ENCODE results near the gene FNDC3A. TPM values are rescaled to one million over a fixed set of nuclear protein-coding genes. Genes with fewer than 3 reads are reported as not detected.

The FNDC3A gene
- total RNA-seq, 5 donors from 2014 or later (not counting 1 experiment from before 2014, with no cell fraction given) = 29.7 to 44.4 (median 32.0) TPM

DNA sequence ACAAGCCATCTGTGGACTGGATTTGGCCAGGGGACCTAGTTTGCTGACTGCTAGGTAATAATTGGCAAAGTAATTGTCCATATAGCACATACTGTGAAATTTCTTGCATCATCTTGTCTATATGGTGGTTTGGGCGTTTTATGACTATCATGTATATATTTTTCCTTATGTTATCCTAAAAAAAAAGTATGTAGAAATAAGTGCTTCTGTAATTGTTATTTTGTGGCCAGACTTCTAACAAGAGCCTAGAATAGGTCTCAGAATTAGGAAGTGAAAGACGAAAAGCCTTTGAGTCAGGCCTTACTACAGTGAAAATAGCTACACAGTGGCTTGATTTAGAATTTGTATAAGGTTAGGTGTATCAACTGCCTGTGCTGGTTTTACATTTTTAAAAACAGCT lies 4.2 kb downstream of the FNDC3A start:
- ATAC-seq (replicated peaks in 1 of 4) = no peak
- ChIA-PET CTCF (interaction anchor here in 1 of 2 donors (0.5 to 0.6 kb wide), 2 partner anchors 9 to 12 kb away, joined by 3 read pairs; no protein-coding TSS in a partner anchor), POLR2A (interaction anchor here in 1 of 2 donors (0.7 kb wide), 1 partner anchor 820 kb away, joined by 4 read pairs; no protein-coding TSS in a partner anchor)
- Mint-ChIP-seq H3K9me3 (no peaks in the 10 kb centered on the region), H3K4me3 (no peak overlapping the region), H3K27me3 (no peaks in the 10 kb centered on the region), H3K27ac (no peak overlapping the region), H3K4me1 (peaks cover 53 to 59% (median 56%) of the 10 kb centered on the region in 3 donors), H3K36me3 (no peaks in the 10 kb centered on the region)
- peaks cover 6 to 20% of the 10 kb centered on the region in 2 experiments for H3K4me1 ChIP-seq (ENCODE audit: control insufficient read depth in 1 of 2, extremely low read depth in 1 of 2, insufficient read depth in 2 of 2, low read length in 2 of 2)
- H3K9me3 ChIP-seq = no peaks in the 10 kb centered on the region
- no peaks in the 10 kb centered on the region for H3K36me3 ChIP-seq (ENCODE audit: control insufficient read depth in 2 of 2, extremely low read depth in 1 of 2, insufficient read depth in 1 of 2, low read length in 1 of 2)
- 50% methylated on average over 1 of the region's 2 CpGs for WGBS (ENCODE audit: insufficient coverage)
- no peak overlapping the region for H3K27ac ChIP-seq (ENCODE audit: low read length)
- no peaks in the 10 kb centered on the region for H3K27me3 ChIP-seq (replicated peaks in 1 of 2; ENCODE audit: control insufficient read depth in 2 of 2, extremely low read depth in 1 of 2, insufficient read depth in 2 of 2, low read length in 1 of 2)
- DNase-seq = no peak
- H3K4me3 ChIP-seq (ENCODE audit: control insufficient read depth in 1 of 2, extremely low read depth in 1 of 2, low read length in 1 of 2) = no peak overlapping the region

DNA sequence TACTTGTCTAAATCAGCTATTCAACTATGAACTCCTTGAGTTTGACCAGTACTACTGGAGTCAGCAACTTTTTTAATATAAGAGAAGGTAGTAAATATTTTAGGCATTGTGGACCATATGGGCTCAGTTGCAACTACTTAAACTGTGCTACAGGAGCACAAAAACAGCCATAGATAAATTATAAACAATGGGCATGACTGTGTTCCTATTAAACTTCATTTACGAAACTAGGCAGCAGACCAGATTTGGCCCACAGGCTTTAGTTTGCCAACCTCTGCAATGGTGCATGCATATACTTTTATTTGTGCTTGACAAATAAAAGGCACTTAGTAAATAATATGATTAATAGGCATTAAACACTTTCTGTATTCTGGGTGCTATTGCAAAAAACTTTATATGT lies 7.6 kb downstream of the FNDC3A start:
- H3K27me3 ChIP-seq (replicated peaks in 1 of 2; ENCODE audit: control insufficient read depth in 2 of 2, extremely low read depth in 1 of 2, insufficient read depth in 2 of 2, low read length in 1 of 2) = no peaks in the 10 kb centered on the region
- H3K27ac Mint-ChIP-seq = no peak overlapping the region
- ChIA-PET CTCF (no interaction called here), POLR2A (interaction anchor here in 1 of 2 donors (0.5 kb wide), 2 partner anchors 14 to 988 kb away, joined by 3 to 7 read pairs; no protein-coding TSS in a partner anchor)
- H3K4me1 ChIP-seq (ENCODE audit: control insufficient read depth in 1 of 2, extremely low read depth in 1 of 2, insufficient read depth in 2 of 2, low read length in 2 of 2) = peaks cover 0 to 10% of the 10 kb centered on the region in 2 experiments
- peaks cover 50 to 55% (median 51%) of the 10 kb centered on the region in 3 donors for H3K4me1 Mint-ChIP-seq
- no peaks in the 10 kb centered on the region for H3K27me3 Mint-ChIP-seq
- no CpG with 5 or more reads among the region's 1 CpG for WGBS (ENCODE audit: insufficient coverage)
- H3K4me3 Mint-ChIP-seq = no peak overlapping the region
- no peak overlapping the region for H3K27ac ChIP-seq (ENCODE audit: low read length)
- no peaks in the 10 kb centered on the region for H3K9me3 ChIP-seq
- H3K36me3 Mint-ChIP-seq = peaks cover 13% of the 10 kb centered on the region
- no peaks in the 10 kb centered on the region for H3K36me3 ChIP-seq (ENCODE audit: control insufficient read depth in 2 of 2, extremely low read depth in 1 of 2, insufficient read depth in 1 of 2, low read length in 1 of 2)
- no peak overlapping the region for H3K4me3 ChIP-seq (ENCODE audit: control insufficient read depth in 1 of 2, extremely low read depth in 1 of 2, low read length in 1 of 2)
- ATAC-seq (replicated peaks in 1 of 4) = no peak
- no peak for DNase-seq
- no peaks in the 10 kb centered on the region for H3K9me3 Mint-ChIP-seq

DNA sequence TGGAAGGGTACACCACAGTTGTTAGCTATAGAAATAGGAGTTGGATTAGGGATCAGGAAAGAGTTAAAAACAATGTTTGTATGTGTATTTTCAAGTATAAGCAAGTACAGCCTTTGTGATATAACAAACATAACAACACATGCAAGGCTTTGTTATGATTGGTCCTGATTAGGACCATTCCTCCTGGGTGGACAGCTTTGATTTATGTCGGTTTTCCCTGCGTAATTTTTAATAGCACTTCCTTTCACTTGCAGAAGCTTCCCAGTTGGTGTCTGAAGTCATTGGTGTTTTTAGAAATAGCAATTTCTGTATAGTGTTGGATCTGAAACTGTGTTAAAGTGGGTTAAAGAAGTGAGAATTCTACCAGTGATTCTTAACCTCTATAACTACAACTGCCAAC lies 10.0 kb downstream of the FNDC3A start:
- H3K36me3 ChIP-seq (ENCODE audit: control insufficient read depth in 2 of 2, extremely low read depth in 1 of 2, insufficient read depth in 1 of 2, low read length in 1 of 2) = no peaks in the 10 kb centered on the region
- peaks cover 0 to 3% of the 10 kb centered on the region in 2 experiments for H3K4me1 ChIP-seq (ENCODE audit: control insufficient read depth in 1 of 2, extremely low read depth in 1 of 2, insufficient read depth in 2 of 2, low read length in 2 of 2)
- Mint-ChIP-seq H3K27me3 (no peaks in the 10 kb centered on the region), H3K4me1 (peaks cover 29 to 34% (median 32%) of the 10 kb centered on the region in 3 donors), H3K36me3 (peaks cover 20% of the 10 kb centered on the region), H3K4me3 (no peak overlapping the region), H3K27ac (no peak overlapping the region), H3K9me3 (peaks cover 0 to 2% (median 1%) of the 10 kb centered on the region in 3 donors)
- no peaks in the 10 kb centered on the region for H3K9me3 ChIP-seq
- no peak for DNase-seq
- H3K27me3 ChIP-seq (replicated peaks in 1 of 2; ENCODE audit: control insufficient read depth in 2 of 2, extremely low read depth in 1 of 2, insufficient read depth in 2 of 2, low read length in 1 of 2) = no peaks in the 10 kb centered on the region
- H3K4me3 ChIP-seq (ENCODE audit: control insufficient read depth in 1 of 2, extremely low read depth in 1 of 2, low read length in 1 of 2) = no peak overlapping the region
- WGBS (ENCODE audit: insufficient coverage) = 80% methylated on average over 1 of the region's 2 CpGs
- no peak for ATAC-seq (replicated peaks in 1 of 4)
- ChIA-PET POLR2A (no interaction called here), CTCF (no interaction called here)
- no peak overlapping the region for H3K27ac ChIP-seq (ENCODE audit: low read length)

DNA sequence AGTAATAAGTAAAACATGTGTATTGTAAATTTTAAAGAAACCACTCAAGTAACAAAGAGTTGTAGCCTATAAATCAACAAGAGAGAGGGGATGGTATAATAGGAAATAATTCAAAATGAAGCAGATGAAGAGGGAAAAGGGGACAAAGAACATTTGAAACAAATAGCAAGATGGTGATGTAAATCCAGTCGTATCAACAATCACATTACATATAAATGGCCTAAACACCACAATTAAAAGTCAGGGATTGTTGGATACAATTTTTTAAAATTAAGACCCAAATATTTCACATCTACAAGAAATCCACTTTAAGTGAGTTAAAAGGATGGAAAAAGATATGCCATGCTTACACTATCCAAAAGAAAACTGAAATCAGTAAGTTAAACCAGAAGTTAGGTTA lies 15.2 kb downstream of the FNDC3A start:
- Mint-ChIP-seq H3K4me1 (peaks cover 17 to 39% (median 32%) of the 10 kb centered on the region in 3 donors), H3K36me3 (peaks cover 30% of the 10 kb centered on the region), H3K27ac (no peak overlapping the region)

DNA sequence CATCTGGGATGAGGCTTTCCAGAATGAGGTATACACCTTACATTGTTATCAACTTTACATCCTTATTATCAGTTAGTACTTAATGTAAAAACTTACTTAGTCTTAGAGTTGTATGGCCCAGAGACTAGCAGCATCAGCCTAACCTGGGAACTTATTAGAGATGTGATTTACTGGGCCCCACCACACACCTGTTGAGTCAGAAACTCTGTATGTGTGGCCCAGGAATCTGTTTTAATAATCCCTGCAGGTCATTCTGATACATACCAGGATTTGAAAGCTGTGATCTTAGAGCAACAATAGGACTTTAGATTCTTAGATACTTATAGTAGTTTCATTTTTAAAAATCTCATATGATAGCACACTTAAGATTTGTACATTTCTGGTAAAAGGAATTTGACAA lies 17.4 kb downstream of the FNDC3A start:
- no peak overlapping the region for H3K4me3 ChIP-seq (ENCODE audit: control insufficient read depth in 1 of 2, extremely low read depth in 1 of 2, low read length in 1 of 2)
- H3K9me3 ChIP-seq = no peaks in the 10 kb centered on the region
- H3K9me3 Mint-ChIP-seq = peaks cover 0 to 5% (median 2%) of the 10 kb centered on the region in 3 donors
- no peaks in the 10 kb centered on the region for H3K27me3 ChIP-seq (replicated peaks in 1 of 2; ENCODE audit: control insufficient read depth in 2 of 2, extremely low read depth in 1 of 2, insufficient read depth in 2 of 2, low read length in 1 of 2)
- no peak overlapping the region for H3K27ac ChIP-seq (ENCODE audit: low read length)
- H3K4me3 Mint-ChIP-seq = no peak overlapping the region
- ChIA-PET POLR2A (no interaction called here), CTCF (no interaction called here)
- H3K4me1 Mint-ChIP-seq = peaks cover 18 to 39% (median 34%) of the 10 kb centered on the region in 3 donors
- H3K27me3 Mint-ChIP-seq = no peaks in the 10 kb centered on the region
- H3K4me1 ChIP-seq (ENCODE audit: control insufficient read depth in 1 of 2, extremely low read depth in 1 of 2, insufficient read depth in 2 of 2, low read length in 2 of 2) = peaks cover 0 to 2% of the 10 kb centered on the region in 2 experiments
- ATAC-seq (replicated peaks in 1 of 4) (no peak), DNase-seq (no peak)
- no peaks in the 10 kb centered on the region for H3K36me3 ChIP-seq (ENCODE audit: control insufficient read depth in 2 of 2, extremely low read depth in 1 of 2, insufficient read depth in 1 of 2, low read length in 1 of 2)
- H3K27ac Mint-ChIP-seq = no peak overlapping the region
- peaks cover 34% of the 10 kb centered on the region for H3K36me3 Mint-ChIP-seq

More for the DNA sequence above, 15.2 kb downstream of the FNDC3A start:
- CTCF ChIA-PET = no interaction called here
- no peaks in the 10 kb centered on the region for H3K27me3 Mint-ChIP-seq
- Histone ChIP-seq H3K4me1 (ENCODE audit: control insufficient read depth in 1 of 2, extremely low read depth in 1 of 2, insufficient read depth in 2 of 2, low read length in 2 of 2) (peaks cover 0 to 2% of the 10 kb centered on the region in 2 experiments), H3K4me3 (ENCODE audit: control insufficient read depth in 1 of 2, extremely low read depth in 1 of 2, low read length in 1 of 2) (no peak overlapping the region), H3K27ac (ENCODE audit: low read length) (no peak overlapping the region), H3K36me3 (ENCODE audit: control insufficient read depth in 2 of 2, extremely low read depth in 1 of 2, insufficient read depth in 1 of 2, low read length in 1 of 2) (no peaks in the 10 kb centered on the region), H3K9me3 (no peaks in the 10 kb centered on the region), H3K27me3 (replicated peaks in 1 of 2; ENCODE audit: control insufficient read depth in 2 of 2, extremely low read depth in 1 of 2, insufficient read depth in 2 of 2, low read length in 1 of 2) (no peaks in the 10 kb centered on the region)
- peaks cover 0 to 5% (median 2%) of the 10 kb centered on the region in 3 donors for H3K9me3 Mint-ChIP-seq
- H3K4me3 Mint-ChIP-seq = no peak overlapping the region
- no peak for DNase-seq
- no peak for ATAC-seq (replicated peaks in 1 of 4)
- WGBS (ENCODE audit: insufficient coverage) = no CpG with 5 or more reads among the region's 1 CpG
- POLR2A ChIA-PET = no interaction called here

DNA sequence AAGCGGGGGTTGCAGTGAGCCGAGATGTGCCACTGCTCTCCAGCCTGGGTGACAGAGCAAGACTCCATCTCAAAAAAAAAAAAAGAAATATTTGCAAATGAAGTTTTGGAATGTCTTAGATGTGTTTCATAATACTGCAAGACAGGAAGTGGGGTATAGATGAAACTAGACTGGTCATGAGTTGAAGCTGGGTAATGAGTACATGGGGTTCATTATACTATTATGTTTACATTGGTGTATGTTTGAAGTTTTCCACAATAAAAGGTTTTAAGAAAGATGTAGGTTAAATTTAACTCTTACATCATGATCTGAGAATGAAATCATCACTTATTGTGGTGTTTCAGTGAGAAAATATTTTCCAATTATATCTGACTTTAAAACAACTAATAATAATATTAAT lies 19.0 kb downstream of the FNDC3A start:
- Histone ChIP-seq H3K27ac (ENCODE audit: low read length) (no peak overlapping the region), H3K4me1 (ENCODE audit: control insufficient read depth in 1 of 2, extremely low read depth in 1 of 2, insufficient read depth in 2 of 2, low read length in 2 of 2) (peaks cover 0 to 2% of the 10 kb centered on the region in 2 experiments), H3K27me3 (replicated peaks in 1 of 2; ENCODE audit: control insufficient read depth in 2 of 2, extremely low read depth in 1 of 2, insufficient read depth in 2 of 2, low read length in 1 of 2) (no peaks in the 10 kb centered on the region), H3K36me3 (ENCODE audit: control insufficient read depth in 2 of 2, extremely low read depth in 1 of 2, insufficient read depth in 1 of 2, low read length in 1 of 2) (no peaks in the 10 kb centered on the region), H3K9me3 (no peaks in the 10 kb centered on the region), H3K4me3 (ENCODE audit: control insufficient read depth in 1 of 2, extremely low read depth in 1 of 2, low read length in 1 of 2) (no peak overlapping the region)
- ChIA-PET POLR2A (interaction anchor here in 1 of 2 donors (0.7 kb wide), 1 partner anchor 774 kb away, joined by 3 read pairs; no protein-coding TSS in a partner anchor), CTCF (no interaction called here)
- no CpG with 5 or more reads among the region's 2 CpGs for WGBS (ENCODE audit: insufficient coverage)
- no peak overlapping the region for H3K27ac Mint-ChIP-seq
- peaks cover 25 to 45% (median 38%) of the 10 kb centered on the region in 3 donors for H3K4me1 Mint-ChIP-seq
- no peaks in the 10 kb centered on the region for H3K27me3 Mint-ChIP-seq
- H3K9me3 Mint-ChIP-seq = peaks cover 7 to 18% (median 8%) of the 10 kb centered on the region in 3 donors
- no peak overlapping the region for H3K4me3 Mint-ChIP-seq
- no peak for ATAC-seq (replicated peaks in 1 of 4)
- peaks cover 42% of the 10 kb centered on the region for H3K36me3 Mint-ChIP-seq
- no peak for DNase-seq
